Central memory CD8-positive, alpha-beta T cell (primary cell): ENCODE measurements around the gene KNG1.

ENCODE experiments used
- ATAC-seq: fragments of 150-1000 bp; cut with Tn5 transposase; replicated peaks from 2 replicates; pipeline ENCODE4 v1.10.0; 2022; ENCODE audit warnings: mild to moderate bottlenecking, moderate FRiP score, moderate number of reproducible peaks; ENCODE audit not compliant: poor library complexity, severe bottlenecking; ENCODE audit errors: extremely low read depth
- DNase-seq, 2 donors: peaks; one replicate each; pipeline ENCODE4 v3.0.0; 2021; ENCODE audit warnings: low spot score in 2 of 2
- H3K27ac Mint-ChIP-seq: one replicate; pipeline ENCODE4 v1.8.0; 2022; ENCODE audit warnings: low read depth, mild to moderate bottlenecking, moderate library complexity, mixed read lengths
- H3K27me3 Mint-ChIP-seq: one replicate; pipeline ENCODE4 v1.8.0; 2022; ENCODE audit warnings: mixed read lengths
- H3K36me3 Mint-ChIP-seq: one replicate; pipeline ENCODE4 v1.8.0; 2022; ENCODE audit warnings: mild to moderate bottlenecking, moderate library complexity, mixed read lengths; ENCODE audit not compliant: insufficient read depth
- H3K4me1 Mint-ChIP-seq: one replicate; pipeline ENCODE4 v1.8.0; 2022; ENCODE audit warnings: mixed read lengths
- H3K4me3 Mint-ChIP-seq: one replicate; pipeline ENCODE4 v1.8.0; 2022; ENCODE audit warnings: mild to moderate bottlenecking, moderate library complexity, mixed read lengths
- H3K9me3 Mint-ChIP-seq: one replicate; pipeline ENCODE4 v1.8.0; 2022; ENCODE audit warnings: mixed read lengths

The KNG1 gene

DNA sequence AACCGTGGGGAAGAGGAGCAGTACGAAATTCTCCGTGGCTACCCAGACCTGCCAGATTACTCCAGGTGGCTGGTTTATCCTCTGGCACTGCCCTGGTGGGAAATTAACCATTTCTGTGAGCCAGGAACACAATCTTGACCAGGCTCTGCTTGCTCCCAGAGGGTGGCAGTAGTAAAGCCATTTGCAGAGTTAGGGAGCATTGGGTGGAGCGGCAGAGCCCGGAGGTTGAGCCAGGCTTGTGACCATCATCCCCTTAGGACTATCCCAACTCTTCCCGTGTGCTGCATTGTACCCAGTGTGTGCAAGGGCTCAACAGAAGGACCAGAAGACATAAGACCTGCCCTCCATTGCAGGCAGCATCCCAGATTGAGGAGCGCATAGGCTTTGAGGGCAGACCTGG is 5.3 kb downstream of the KNG1 start:
- DNase-seq = no peak
- no peak for ATAC-seq
- no peaks in the 10 kb centered on the region for H3K27me3 Mint-ChIP-seq
- peak overlapping the region; percentile 41 for H3K27ac Mint-ChIP-seq
- no peaks in the 10 kb centered on the region for H3K9me3 Mint-ChIP-seq
- H3K36me3 Mint-ChIP-seq = peaks cover 3% of the 10 kb centered on the region
- H3K4me1 Mint-ChIP-seq = no peaks in the 10 kb centered on the region
- H3K4me3 Mint-ChIP-seq = no peak overlapping the region

DNA sequence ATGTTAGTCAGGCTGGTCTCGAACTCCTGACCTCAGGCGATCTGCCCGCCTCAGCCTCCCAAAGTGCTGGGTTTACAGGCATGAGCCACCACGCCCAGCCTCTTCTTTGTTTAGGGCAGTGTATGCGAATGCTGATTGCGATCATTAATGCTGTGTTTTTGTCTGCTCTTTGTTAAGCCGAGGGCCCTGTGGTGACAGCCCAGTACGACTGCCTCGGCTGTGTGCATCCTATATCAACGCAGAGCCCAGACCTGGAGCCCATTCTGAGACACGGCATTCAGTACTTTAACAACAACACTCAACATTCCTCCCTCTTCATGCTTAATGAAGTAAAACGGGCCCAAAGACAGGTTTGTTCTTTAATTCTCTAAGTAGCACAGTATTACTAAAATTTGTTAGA is 7.8 kb downstream of the KNG1 start:
- Mint-ChIP-seq H3K4me3 (no peak overlapping the region), H3K36me3 (no peaks in the 10 kb centered on the region), H3K9me3 (no peaks in the 10 kb centered on the region), H3K27me3 (no peaks in the 10 kb centered on the region), H3K27ac (no peak overlapping the region), H3K4me1 (no peaks in the 10 kb centered on the region)
- ATAC-seq (no peak), DNase-seq (no peak)

DNA sequence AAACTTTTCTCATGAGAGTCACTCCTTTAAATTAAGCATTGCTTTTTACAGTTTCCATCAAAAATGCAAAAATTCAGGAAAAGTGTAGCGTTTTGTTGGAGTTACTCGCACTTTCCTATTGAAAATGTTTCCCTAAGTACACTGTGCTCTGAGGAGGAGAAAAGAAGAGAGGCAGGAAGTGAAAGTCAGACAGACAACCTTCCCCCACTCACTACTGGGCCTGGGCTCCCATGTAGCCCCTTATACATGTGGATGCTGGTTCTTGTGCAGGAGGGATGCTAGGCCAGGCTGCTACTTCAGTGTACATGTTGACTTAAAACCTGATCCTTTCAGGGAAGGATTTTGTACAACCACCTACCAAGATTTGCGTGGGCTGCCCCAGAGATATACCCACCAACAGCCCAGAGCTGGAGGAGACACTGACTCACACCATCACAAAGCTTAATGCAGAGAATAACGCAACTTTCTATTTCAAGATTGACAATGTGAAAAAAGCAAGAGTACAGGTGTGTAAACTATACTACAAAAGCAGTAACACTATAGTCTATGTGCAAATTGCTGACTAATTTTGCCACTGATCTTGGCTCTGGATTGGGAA is 15.1 kb downstream of the KNG1 start:
- ATAC-seq = no peak
- H3K4me1 Mint-ChIP-seq = no peaks in the 10 kb centered on the region

DNA sequence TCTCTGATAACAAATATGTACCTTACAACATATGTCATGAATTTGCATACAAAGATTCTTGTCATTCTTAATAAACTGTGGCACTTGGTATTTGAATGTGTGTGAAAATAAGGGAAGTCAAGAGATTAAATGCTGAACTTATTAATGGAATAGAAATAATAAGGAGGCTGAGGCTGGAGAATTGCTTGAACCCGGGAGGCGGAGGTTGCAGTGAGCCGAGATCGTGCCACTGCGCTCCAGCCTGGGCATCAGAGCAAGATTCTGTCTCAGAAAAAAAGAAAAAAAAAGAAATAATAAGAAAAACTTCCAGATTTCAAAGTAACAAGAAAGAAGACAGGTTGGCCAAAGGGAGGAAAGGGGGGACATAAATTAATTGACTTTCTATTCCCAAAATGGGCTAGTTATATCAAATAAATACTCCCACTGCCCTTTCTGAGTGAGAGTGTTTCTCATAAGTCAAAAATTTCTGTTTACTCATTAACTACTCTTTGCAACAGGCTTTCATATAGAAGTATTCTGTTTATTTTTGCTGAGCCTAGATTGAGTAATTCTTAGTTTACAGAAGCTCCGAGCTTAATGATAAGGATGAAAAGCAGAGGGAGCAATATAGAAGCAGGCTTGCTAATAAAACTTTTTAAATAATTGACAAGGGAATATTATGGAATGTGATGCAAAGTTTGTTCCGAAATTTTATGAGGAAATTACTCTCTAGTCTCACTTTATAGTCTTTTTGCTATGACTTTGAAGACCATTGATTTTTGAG is 25.6 kb downstream of the KNG1 start:
- Mint-ChIP-seq H3K36me3 (peaks cover 1% of the 10 kb centered on the region), H3K9me3 (no peaks in the 10 kb centered on the region), H3K27me3 (no peaks in the 10 kb centered on the region), H3K27ac (no peak overlapping the region), H3K4me3 (no peak overlapping the region), H3K4me1 (no peaks in the 10 kb centered on the region)
- ATAC-seq = no peak
- DNase-seq = no peak

More for the DNA sequence above, 15.1 kb downstream of the KNG1 start:
- Mint-ChIP-seq H3K4me3 (no peak overlapping the region), H3K36me3 (no peaks in the 10 kb centered on the region), H3K9me3 (no peaks in the 10 kb centered on the region), H3K27ac (no peak overlapping the region), H3K27me3 (no peaks in the 10 kb centered on the region)
- no peak for DNase-seq

DNA sequence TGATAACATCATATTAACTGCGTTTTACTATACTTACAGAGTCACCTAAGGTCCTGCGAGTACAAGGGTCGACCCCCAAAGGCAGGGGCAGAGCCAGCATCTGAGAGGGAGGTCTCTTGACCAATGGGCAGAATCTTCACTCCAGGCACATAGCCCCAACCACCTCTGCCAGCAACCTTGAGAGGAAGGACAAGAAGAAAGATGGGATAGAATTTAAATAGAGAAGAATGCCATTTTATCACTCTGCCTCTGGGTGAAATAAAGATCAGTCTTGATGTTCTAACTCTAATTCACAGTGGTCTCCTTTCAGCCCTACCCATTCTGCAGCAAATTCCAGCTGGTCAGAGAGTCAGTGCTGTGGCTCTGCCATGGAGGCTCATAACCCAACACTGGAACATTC is 26.5 kb downstream of the KNG1 start:
- Mint-ChIP-seq H3K4me1 (no peaks in the 10 kb centered on the region), H3K9me3 (no peaks in the 10 kb centered on the region), H3K4me3 (no peak overlapping the region), H3K27me3 (no peaks in the 10 kb centered on the region), H3K36me3 (peaks cover 1% of the 10 kb centered on the region), H3K27ac (no peak overlapping the region)
- no peak for ATAC-seq
- DNase-seq = no peak

DNA sequence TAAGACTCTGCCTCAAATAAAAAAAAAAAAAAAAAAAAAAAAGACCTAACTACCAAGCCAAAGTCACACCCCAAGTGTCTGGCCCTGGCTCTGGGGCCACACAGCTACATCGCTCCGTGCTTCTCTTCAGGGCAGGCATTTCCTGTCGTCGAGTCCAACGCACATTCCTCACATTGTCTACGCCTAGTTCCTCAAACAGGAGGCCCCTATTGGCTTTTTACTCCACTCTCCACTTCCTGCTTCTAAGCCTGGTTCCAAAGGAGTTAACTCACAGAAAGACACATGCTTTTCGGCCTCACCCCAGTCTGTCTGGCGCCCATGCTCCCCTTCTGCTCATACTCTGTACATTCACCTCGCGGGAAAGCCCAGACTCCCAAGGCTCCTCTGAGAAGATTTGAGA is 28.8 kb downstream of the KNG1 start:
- Mint-ChIP-seq H3K9me3 (no peaks in the 10 kb centered on the region), H3K27me3 (no peaks in the 10 kb centered on the region), H3K27ac (no peak overlapping the region), H3K4me1 (no peaks in the 10 kb centered on the region), H3K36me3 (peaks cover 1% of the 10 kb centered on the region), H3K4me3 (no peak overlapping the region)
- ATAC-seq = peak; percentile 32
- DNase-seq = no peak

DNA sequence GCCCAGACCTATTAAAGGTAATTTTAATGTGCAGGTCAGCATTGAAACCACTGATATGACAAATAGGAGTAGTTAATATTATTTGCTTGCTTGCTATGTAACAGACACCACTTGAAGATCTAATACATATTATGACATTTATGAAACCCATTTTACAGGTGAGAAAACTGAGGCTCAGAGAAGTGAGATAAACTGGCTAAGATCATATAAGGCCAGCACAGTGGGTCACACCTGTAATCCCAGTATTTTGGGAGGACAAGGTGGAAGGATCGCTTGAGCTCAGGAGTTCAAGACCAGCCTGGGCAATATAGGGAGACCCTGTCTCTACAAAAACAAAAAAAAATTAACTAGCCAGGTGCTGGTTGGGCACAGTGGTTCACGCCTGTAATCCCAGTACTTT is 33.2 kb downstream of the KNG1 start:
- no peak for ATAC-seq
- no peak overlapping the region for H3K27ac Mint-ChIP-seq
- no peak for DNase-seq
- no peaks in the 10 kb centered on the region for H3K36me3 Mint-ChIP-seq
- H3K4me1 Mint-ChIP-seq = no peaks in the 10 kb centered on the region
- no peaks in the 10 kb centered on the region for H3K9me3 Mint-ChIP-seq
- no peaks in the 10 kb centered on the region for H3K27me3 Mint-ChIP-seq
- H3K4me3 Mint-ChIP-seq = no peak overlapping the region

DNA sequence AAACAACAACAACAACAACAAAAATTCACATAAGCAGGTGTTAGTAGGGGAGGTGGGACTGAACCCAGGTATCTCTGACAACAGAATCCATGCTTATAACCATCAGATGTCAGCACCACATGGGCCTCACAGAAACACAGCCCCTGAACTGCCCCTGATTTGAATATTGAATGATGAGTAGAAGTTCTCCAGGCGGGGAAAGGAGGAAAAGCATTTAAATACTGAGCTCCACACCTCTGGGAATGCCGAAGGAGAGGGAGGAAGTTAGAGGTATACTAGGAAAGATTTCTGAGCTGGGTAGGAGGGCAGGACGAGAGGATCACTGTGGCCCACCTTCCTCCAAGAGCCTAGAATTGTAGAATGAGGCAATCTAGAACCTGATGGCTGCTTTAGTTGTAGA is 34.3 kb downstream of the KNG1 start:
- no peaks in the 10 kb centered on the region for H3K4me1 Mint-ChIP-seq
- no peaks in the 10 kb centered on the region for H3K36me3 Mint-ChIP-seq
- ATAC-seq (no peak), DNase-seq (no peak)
- H3K27me3 Mint-ChIP-seq = no peaks in the 10 kb centered on the region
- H3K27ac Mint-ChIP-seq = no peak overlapping the region
- H3K9me3 Mint-ChIP-seq = no peaks in the 10 kb centered on the region
- H3K4me3 Mint-ChIP-seq = no peak overlapping the region

DNA sequence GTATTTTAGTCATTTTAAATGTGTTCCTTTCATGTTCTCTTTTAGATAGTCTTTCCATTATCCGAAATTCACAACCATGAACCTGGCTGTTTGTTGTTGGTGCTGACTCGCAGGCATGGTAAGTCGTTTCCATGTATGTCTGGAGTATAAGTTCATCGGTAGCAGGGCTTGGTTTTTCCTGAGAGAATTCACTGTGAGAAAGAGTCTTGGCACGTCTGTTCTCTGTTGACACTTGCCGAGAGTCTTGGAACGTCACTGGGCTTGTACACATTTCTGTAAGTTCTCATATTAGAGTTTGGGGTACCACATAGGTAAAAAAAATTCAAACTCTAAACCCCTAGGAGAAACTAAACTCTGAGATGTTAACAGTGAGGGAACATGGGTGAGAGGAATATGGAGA is 36.8 kb downstream of the KNG1 start:
- no peak for ATAC-seq
- Mint-ChIP-seq H3K4me3 (no peak overlapping the region), H3K27ac (no peak overlapping the region), H3K27me3 (peaks cover 9% of the 10 kb centered on the region), H3K4me1 (no peaks in the 10 kb centered on the region), H3K36me3 (no peaks in the 10 kb centered on the region), H3K9me3 (no peaks in the 10 kb centered on the region)
- no peak for DNase-seq

DNA sequence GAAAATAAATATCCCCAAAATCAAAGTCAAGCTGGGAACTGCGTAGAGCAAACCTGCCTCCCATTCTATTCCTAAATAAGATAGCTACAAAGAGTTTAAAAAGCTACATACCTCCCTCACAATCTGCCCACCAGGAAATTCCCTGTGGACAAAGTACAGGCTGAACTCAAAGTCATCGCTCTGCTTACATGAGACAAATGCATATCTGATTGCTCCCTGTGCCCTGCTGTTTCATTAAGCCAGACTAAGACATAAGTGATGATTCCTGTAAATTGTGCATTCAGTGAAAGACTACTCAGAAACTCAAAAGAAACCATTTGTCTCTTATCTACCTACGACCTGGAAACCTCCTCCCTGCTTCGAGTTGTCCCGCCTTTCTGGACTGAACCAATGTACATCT is 37.7 kb downstream of the KNG1 start:
- DNase-seq (no peak), ATAC-seq (no peak)
- Mint-ChIP-seq H3K27me3 (peaks cover 9% of the 10 kb centered on the region), H3K4me1 (no peaks in the 10 kb centered on the region), H3K4me3 (no peak overlapping the region), H3K9me3 (no peaks in the 10 kb centered on the region), H3K36me3 (no peaks in the 10 kb centered on the region), H3K27ac (no peak overlapping the region)

DNA sequence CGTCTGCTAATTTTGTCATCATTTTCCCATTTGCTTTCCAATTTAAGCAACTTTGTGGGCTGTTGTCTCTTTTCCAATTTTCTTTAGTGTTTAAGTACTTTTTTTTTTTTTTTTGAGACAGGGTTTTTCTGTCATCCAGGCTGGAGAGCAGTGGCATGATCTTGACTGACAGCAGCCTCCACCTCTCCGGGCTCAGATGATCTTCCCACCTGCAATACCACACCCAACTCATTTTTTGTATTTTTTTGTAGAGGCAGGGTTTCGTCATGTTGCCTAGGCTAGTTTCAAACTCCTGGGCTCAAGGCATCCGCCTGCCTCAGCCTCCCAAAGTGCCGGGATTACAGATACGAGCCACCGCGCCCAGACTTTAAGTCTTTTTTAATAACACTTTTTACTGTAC is 40.1 kb downstream of the KNG1 start:
- no peaks in the 10 kb centered on the region for H3K36me3 Mint-ChIP-seq
- peaks cover 9% of the 10 kb centered on the region for H3K27me3 Mint-ChIP-seq
- DNase-seq (no peak), ATAC-seq (no peak)
- H3K4me1 Mint-ChIP-seq = no peaks in the 10 kb centered on the region
- H3K27ac Mint-ChIP-seq = no peak overlapping the region
- no peaks in the 10 kb centered on the region for H3K9me3 Mint-ChIP-seq
- no peak overlapping the region for H3K4me3 Mint-ChIP-seq

DNA sequence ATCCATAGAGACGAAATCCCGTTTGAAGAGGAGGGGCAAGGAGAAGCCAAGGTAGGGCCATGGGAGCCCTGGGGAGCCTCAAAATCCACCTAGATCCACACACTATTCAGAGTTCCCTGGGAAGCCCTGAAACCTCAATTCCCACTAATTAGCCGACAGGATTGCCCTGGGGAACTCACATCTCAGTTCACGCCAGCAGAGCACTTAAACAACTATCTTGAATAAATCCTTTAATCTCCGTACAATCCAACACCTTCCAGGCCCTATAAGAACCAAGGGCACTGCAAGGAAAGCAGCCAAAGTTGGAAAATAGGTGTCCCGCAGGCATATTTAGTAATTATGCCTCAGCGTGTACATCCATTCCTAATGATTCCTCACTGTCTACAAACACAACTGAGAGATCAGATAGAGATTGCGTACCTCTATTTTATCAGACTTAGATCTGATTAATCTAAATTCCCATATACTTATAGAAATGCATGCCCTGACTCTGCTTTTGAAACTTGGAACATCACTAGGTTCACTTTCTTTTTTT is 40.6 kb downstream of the KNG1 start:
- Mint-ChIP-seq H3K4me3 (no peak overlapping the region), H3K27ac (no peak overlapping the region)

DNA sequence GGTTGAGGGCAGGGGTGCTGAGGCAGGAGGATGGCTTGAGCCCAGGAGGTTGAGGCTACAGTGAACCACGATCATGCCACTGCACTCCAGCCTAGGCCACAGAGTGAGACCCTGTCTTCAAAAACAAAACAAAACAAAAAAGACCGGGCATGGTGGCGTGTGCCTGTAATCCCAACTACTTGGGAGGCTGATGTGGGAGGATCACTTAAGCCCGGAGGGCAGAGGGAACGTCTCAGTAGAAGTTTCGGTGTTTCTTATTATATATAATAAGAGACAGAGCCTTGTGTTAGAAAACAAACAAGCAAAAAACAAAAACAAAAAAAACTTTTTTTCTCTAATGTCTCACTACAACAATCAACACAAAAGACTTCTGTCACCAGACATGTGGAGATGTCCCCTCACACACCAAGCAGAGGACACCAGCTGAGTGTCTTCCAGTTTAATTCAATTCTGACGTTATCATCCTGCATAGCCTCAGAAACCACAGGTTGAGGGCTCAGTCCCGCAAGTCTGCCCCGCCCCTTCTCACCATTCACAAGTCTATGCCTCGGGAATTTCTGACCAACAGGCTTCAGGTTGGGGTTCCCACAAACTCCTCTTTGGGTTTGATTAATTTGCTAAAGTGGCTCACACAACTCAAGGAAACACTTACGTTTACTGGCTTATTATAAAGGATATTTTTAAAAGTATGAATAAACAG is 42.2 kb downstream of the KNG1 start:
- H3K9me3 Mint-ChIP-seq = no peaks in the 10 kb centered on the region
- peaks cover 9% of the 10 kb centered on the region for H3K27me3 Mint-ChIP-seq
- no peaks in the 10 kb centered on the region for H3K4me1 Mint-ChIP-seq
- H3K27ac Mint-ChIP-seq = no peak overlapping the region
- no peak for DNase-seq
- no peaks in the 10 kb centered on the region for H3K36me3 Mint-ChIP-seq
- no peak for ATAC-seq
- H3K4me3 Mint-ChIP-seq = no peak overlapping the region

More for the DNA sequence above, 40.6 kb downstream of the KNG1 start:
- no peak for DNase-seq
- Mint-ChIP-seq H3K9me3 (no peaks in the 10 kb centered on the region), H3K27me3 (peaks cover 9% of the 10 kb centered on the region), H3K36me3 (no peaks in the 10 kb centered on the region), H3K4me1 (no peaks in the 10 kb centered on the region)
- ATAC-seq = no peak
